OCI-M2 (cell line): ENCODE measurements around the gene RYR2.
"Not testable (repeated sequence)": the region's sequence is repeated elsewhere in the genome, so short reads cannot be mapped to it uniquely, and the experiment has no call there.

Experiments
- DNase-seq: peaks from one replicate; lab custom pipeline; 2025; ENCODE audit not compliant: unreplicated experiment; lab: John Stamatoyannopoulos, UW

Gene RYR2

GRCh38 chr1:237071641-237072420 lies 29.8 kb downstream of the RYR2 start:
- DNase-seq, result no peak

- DNase-seq, result no peak
Measured at GRCh38 chr1:237074371-237075117, 32.6 kb downstream of the RYR2 start.

DNA sequence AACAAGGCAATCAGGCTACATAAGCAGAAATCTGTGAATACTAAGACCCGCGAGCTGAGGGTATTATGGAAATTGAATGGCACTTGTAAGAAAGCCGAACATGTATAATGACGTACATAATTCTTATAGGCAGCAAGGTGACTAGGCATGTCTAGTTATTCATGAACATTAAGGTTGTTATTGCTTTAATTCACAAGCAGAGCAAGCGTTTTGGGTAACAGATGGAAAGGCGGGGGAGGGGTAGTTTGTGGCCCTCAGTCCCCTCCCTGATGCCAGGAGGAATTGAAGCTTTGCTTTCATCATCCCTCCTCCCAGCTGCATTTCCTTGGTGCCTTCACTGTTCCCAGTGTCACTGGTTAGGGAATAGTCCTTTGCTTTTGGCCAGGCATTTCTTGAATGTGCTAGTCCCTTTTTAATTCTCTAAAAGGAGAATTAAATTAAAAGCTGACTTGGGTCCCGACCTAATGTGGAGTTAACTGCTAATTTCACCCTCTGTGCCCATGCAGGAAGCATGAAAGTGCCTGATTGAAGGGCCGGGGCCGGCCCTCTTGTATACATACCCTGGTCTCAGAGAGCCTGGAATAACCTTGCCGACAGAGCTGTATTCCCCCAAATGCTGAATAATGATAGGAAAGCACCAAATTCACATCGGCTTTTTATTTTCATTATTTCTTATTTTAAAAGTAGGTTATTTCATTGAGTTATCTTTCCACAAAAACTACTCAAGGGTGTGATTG lies 42.5 kb downstream of the RYR2 start:
- no peak for DNase-seq

DNA sequence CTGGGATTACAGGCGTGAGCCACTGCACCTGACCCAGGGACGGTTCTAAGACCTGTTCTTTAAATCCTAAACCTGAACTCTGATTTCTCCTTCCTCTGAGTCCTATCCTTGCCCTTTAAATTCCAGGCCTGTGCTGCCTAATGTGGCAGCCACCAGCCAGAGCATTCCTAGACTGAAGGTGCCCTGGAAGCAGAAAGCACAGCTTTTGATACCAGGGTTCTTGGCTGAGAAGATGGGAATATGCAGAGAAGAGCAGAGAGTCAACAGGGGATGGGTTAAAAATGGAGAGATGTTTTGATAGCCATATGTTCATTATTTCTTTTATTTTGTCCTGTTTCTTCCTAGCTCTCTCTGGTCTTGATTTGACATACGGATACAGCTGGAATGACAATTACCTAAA lies 49.7 kb downstream of the RYR2 start:
- DNase-seq, result no peak

GRCh38 chr1:237093691-237094090 lies 51.7 kb downstream of the RYR2 start:
- DNase-seq, result no peak

- no peak for DNase-seq
Measured at GRCh38 chr1:237098541-237098940, 56.6 kb downstream of the RYR2 start.

DNA sequence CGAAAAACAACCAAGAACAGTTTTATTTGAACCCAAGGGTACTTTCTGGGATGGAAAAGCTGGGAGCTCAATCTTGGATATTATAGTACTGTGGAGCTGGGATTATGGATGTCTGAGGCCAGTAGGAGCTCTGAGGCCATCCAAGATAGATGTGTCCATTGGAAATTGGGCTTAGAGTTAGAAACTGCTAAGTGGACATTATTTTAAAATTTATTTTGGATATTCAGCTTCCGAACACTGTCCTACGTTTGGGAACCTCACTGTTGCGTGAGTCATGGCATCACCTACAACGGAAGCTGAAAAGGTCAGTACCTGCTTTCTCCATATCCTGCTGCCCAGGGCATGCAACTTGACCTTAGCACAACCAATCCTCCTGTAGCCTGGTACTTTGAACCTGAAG lies 61.0 kb downstream of the RYR2 start:
- no peak for DNase-seq

- DNase-seq, result no peak
Measured at GRCh38 chr1:237104096-237104495, 62.1 kb downstream of the RYR2 start.

GRCh38 chr1:237105826-237106225 lies 63.8 kb downstream of the RYR2 start:
- no peak for DNase-seq

- no peak for DNase-seq
Measured at GRCh38 chr1:237108297-237109040, 66.5 kb downstream of the RYR2 start.

DNA sequence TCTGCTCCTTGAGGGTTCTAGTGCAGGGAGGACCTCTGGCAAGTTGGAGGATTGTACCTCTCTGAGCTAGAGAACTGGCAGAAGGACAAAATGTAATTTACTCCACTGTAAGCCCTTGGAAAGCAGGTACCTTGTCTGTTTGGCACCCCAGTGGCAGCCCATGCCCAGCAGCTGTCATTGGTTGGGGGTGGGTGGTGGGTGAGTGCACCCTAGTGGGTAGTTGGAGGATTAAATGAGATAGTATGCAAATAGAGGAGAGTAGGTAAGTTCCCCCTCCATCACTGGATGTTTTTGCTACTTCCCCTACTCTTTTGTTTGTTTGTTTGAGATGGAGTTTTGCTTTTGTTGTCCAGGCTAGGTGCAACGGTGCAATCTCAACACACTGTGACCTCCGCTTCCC lies 69.8 kb downstream of the RYR2 start:
- DNase-seq, result no peak

DNA sequence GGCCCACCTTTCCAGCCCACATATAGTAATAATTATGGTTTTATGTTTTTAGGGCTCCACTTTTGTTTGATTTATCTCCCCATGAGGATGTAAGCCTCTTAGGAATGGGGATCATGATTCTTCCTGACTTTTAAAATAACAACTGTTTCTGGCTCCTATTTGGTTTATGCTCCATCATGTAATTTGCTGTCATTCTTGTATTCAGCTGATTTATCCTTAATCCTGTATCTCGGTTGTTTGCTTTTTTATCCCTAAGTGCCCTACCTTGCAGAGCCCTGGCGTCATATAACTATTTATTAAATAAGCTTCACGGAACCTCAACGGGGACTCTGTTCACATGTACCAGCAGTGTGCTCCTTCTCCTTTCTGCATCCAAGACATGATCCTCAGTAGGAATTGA lies 70.7 kb downstream of the RYR2 start:
- DNase-seq, result no peak

GRCh38 chr1:237115035-237115434 lies 73.1 kb downstream of the RYR2 start:
- DNase-seq, result no peak

GRCh38 chr1:237119091-237119490 lies 77.1 kb downstream of the RYR2 start:
- no peak for DNase-seq

GRCh38 chr1:237120683-237121082 lies 78.7 kb downstream of the RYR2 start:
- no peak for DNase-seq

- DNase-seq, result no peak
Measured at GRCh38 chr1:237124856-237125462, 83.0 kb downstream of the RYR2 start.

- no peak for DNase-seq
Measured at GRCh38 chr1:237126180-237126579, 84.2 kb downstream of the RYR2 start.

DNA sequence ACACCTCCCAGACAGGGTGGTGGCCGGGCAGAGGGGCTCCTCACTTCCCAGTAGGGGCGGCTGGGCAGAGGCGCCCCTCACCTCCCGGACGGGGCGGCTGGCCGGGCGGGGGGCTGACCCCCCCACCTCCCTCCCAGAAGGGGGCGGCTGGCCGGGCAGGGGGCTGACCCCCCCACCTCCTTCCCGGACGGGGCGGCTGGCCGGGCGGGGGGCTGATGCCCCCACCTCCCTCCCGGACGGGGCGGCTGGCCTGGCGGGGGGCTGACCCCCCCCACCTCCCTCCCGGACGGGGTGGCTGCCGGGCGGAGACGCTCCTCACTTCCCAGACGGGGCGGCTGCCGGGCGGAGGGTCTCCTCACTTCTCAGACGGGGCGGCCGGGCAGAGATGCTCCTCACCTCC lies 85.3 kb downstream of the RYR2 start:
- DNase-seq, result not testable (repeated sequence)

GRCh38 chr1:237133921-237134320 lies 91.9 kb downstream of the RYR2 start:
- DNase-seq, result no peak

DNA sequence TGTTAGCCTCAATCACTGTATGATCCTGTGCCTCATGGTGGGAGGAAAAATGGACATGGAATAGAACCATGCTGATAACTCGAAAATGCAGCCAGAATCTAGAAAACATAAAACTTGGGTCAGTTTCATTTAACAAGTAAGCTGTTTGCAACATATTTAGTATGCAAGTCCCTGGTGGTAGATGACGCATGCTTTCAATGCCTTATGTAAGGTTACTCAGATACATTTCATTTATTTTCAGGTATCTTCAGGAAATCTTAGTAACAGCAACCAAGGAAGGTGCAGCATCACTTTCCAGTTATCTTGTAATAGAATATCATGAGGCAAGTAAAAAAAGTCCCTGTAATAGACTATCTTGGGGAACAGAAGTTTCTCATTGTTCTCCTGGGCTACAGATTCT lies 92.9 kb downstream of the RYR2 start:
- no peak for DNase-seq

GRCh38 chr1:237138551-237138950 lies 96.6 kb downstream of the RYR2 start:
- DNase-seq, result no peak
